ENCODE data around the gene QPCTL. TPM values are rescaled to one million over a fixed set of nuclear protein-coding genes. Genes with fewer than 3 reads are reported as not detected.

The QPCTL gene
- total and polyA plus RNA-seq, 9 of the 15 experiments (the other 6 are each of a cell fraction or from before 2014, with no cell fraction given) = 0.99 to 31.3 (median 12.7) TPM

GRCh38 chr19:45691516-45692186 lies 815 bp upstream of the QPCTL start, which contains the start of gene SNRPD2 (continued):
- no peak; the same call in 1 of the 2 replicates for TF ChIP-seq ZBTB7A (IDR thresholded peaks at IDR 0.05; ENCODE audit: borderline replicate concordance, control insufficient read depth, low read depth, low read length)
- TF ChIP-seq ZBTB8A (IDR thresholded peaks at IDR 0.05; ENCODE audit: partially characterized antibody) = no peak
- TF ChIP-seq MYC (IDR thresholded peaks at IDR 0.05; ENCODE audit: low read depth, low read length) = peak; percentile 92
- TF ChIP-seq MYC (CRISPR knock-in tag; IDR thresholded peaks at IDR 0.05; ENCODE audit: borderline replicate concordance, low read depth) = peak; percentile 80
- TF ChIP-seq PREB (CRISPR knock-in tag; IDR thresholded peaks at IDR 0.05) = no peak
- no peak for TF ChIP-seq NFIX (CRISPR knock-in tag; IDR thresholded peaks at IDR 0.05; ENCODE audit: low read depth)
- no peak for TF ChIP-seq BDP1 (IDR thresholded peaks at IDR 0.05; ENCODE audit: insufficient read depth, insufficient read length)
- TF ChIP-seq HMG20A (CRISPR knock-in tag; conservative IDR thresholded peaks at IDR 0.05) = no peak
- no peak for TF ChIP-seq ZNF212 (CRISPR knock-in tag; IDR thresholded peaks at IDR 0.05)
- TF ChIP-seq MCM7 (IDR thresholded peaks at IDR 0.05) = no peak
- TF ChIP-seq CBX5 (IDR thresholded peaks at IDR 0.05; ENCODE audit: borderline replicate concordance, low read depth) = peak; percentile 45; the same call in 1 of the 2 replicates
- no peak for TF ChIP-seq ZNF584 (CRISPR knock-in tag; IDR thresholded peaks at IDR 0.05; ENCODE audit: low read depth)
- TF ChIP-seq THAP12 (CRISPR knock-in tag; IDR thresholded peaks at IDR 0.05) = no peak
- TF ChIP-seq PCBP2 (IDR thresholded peaks at IDR 0.05; ENCODE audit: low read depth, low read length, poor library complexity, severe bottlenecking) = no peak
- TF ChIP-seq CHCHD3 (CRISPR knock-in tag; IDR thresholded peaks at IDR 0.05) = peak; percentile 23; the same call in 1 of the 2 replicates
- TF ChIP-seq POLR2G (IDR thresholded peaks at IDR 0.05; ENCODE audit: low read depth, low read length) = peak; percentile 91
- no peak for TF ChIP-seq MXI1 (IDR thresholded peaks at IDR 0.05; ENCODE audit: low read depth, low read length)
- peak; percentile 45; the same call in 1 of the 2 replicates for TF ChIP-seq ARID4B (CRISPR knock-in tag; IDR thresholded peaks at IDR 0.05)

Data from K562 (cell line).